Muscle layer of duodenum (tissue), 2 donors: ENCODE data around the gene SORT1.

ENCODE experiments used
- H3K27ac ChIP-seq: one replicate; pipeline ENCODE4 v1.7.0; 2013; ENCODE audit warnings: mild to moderate bottlenecking, low read length
- H3K27me3 ChIP-seq: one replicate; pipeline ENCODE4 v1.7.0; 2013; ENCODE audit warnings: low read depth, mild to moderate bottlenecking, control low read depth, low read length
- H3K36me3 ChIP-seq, 2 donors: one replicate each; pipeline ENCODE4 v1.7.0; 2013; ENCODE audit warnings: low read length in 2 of 2, control low read depth in 1 of 2, mild to moderate bottlenecking in 1 of 2; ENCODE audit not compliant: insufficient read depth in 2 of 2, control insufficient read depth in 1 of 2
- H3K4me1 ChIP-seq, 2 donors: one replicate each; pipeline ENCODE4 v1.7.0; 2013; ENCODE audit warnings: low read length in 2 of 2, mild to moderate bottlenecking in 2 of 2, control low read depth in 1 of 2, moderate library complexity in 1 of 2; ENCODE audit not compliant: insufficient read depth in 2 of 2, control insufficient read depth in 1 of 2
- H3K4me3 ChIP-seq, 2 donors: one replicate each; pipeline ENCODE4 v1.7.0; 2013; ENCODE audit warnings: low read length in 2 of 2, low read depth in 1 of 2, mild to moderate bottlenecking in 1 of 2
- H3K9me3 ChIP-seq, 2 donors: one replicate each; pipeline ENCODE4 v1.7.0; 2013; ENCODE audit warnings: low read length in 2 of 2, control low read depth in 1 of 2, mild to moderate bottlenecking in 1 of 2; ENCODE audit not compliant: control insufficient read depth in 1 of 2
- donor health status: healthy.

SORT1 gene

GRCh38 chr1:109425391-109426280 is 27.9 kb upstream of the SORT1 start:
- Histone ChIP-seq H3K4me1 (peaks cover 0 to 20% of the 10 kb centered on the region in 2 donors), H3K36me3 (peaks cover 5 to 8% of the 10 kb centered on the region in 2 donors), H3K27ac (peak overlapping the region; percentile 94), H3K9me3 (no peaks in the 10 kb centered on the region), H3K4me3 (peak overlapping the region; percentile 76 to 78), H3K27me3 (no peaks in the 10 kb centered on the region)

- Histone ChIP-seq H3K27ac (no peak overlapping the region), H3K27me3 (no peaks in the 10 kb centered on the region), H3K36me3 (peaks cover 15% of the 10 kb centered on the region in 2 donors), H3K4me1 (peaks cover 0 to 20% of the 10 kb centered on the region in 2 donors), H3K9me3 (no peaks in the 10 kb centered on the region), H3K4me3 (no peak overlapping the region)
These were observed 25.8 kb upstream of the SORT1 start for GRCh38 chr1:109423498-109423897.

- Histone ChIP-seq H3K27ac (no peak overlapping the region), H3K4me1 (no peaks in the 10 kb centered on the region), H3K9me3 (no peaks in the 10 kb centered on the region), H3K4me3 (no peak overlapping the region), H3K36me3 (peaks cover 75 to 90% of the 10 kb centered on the region in 2 donors), H3K27me3 (no peaks in the 10 kb centered on the region)
These were observed 14.8 kb upstream of the SORT1 start for GRCh38 chr1:109412551-109412950.

- Histone ChIP-seq H3K9me3 (no peaks in the 10 kb centered on the region), H3K4me3 (no peak overlapping the region), H3K27ac (no peak overlapping the region), H3K4me1 (no peaks in the 10 kb centered on the region), H3K36me3 (peaks cover 40 to 46% of the 10 kb centered on the region in 2 donors), H3K27me3 (no peaks in the 10 kb centered on the region)
These were observed 7.1 kb upstream of the SORT1 start for GRCh38 chr1:109404838-109405237.

- Histone ChIP-seq H3K27ac (no peak overlapping the region), H3K4me1 (peaks cover 0 to 11% of the 10 kb centered on the region in 2 donors), H3K9me3 (no peaks in the 10 kb centered on the region), H3K36me3 (peaks cover 20 to 27% of the 10 kb centered on the region in 2 donors), H3K4me3 (no peak overlapping the region), H3K27me3 (no peaks in the 10 kb centered on the region)
These were observed 4.3 kb upstream of the SORT1 start for GRCh38 chr1:109402025-109402424.

- Histone ChIP-seq H3K9me3 (no peaks in the 10 kb centered on the region), H3K4me1 (peaks cover 8 to 26% of the 10 kb centered on the region in 2 donors), H3K27ac (no peak overlapping the region), H3K36me3 (peaks cover 6 to 19% of the 10 kb centered on the region in 2 donors), H3K27me3 (no peaks in the 10 kb centered on the region), H3K4me3 (no peak overlapping the region)
These were observed 2.4 kb upstream of the SORT1 start for GRCh38 chr1:109400035-109400655.

GRCh38 chr1:109399326-109399957 is 1.7 kb upstream of the SORT1 start:
- no peak overlapping the region for H3K27ac ChIP-seq
- H3K36me3 ChIP-seq, result peaks cover 6 to 19% of the 10 kb centered on the region in 2 donors
- H3K4me3 ChIP-seq, result no peak overlapping the region
- no peaks in the 10 kb centered on the region for H3K27me3 ChIP-seq
- H3K4me1 ChIP-seq, result peaks cover 8 to 27% of the 10 kb centered on the region in 2 donors
- H3K9me3 ChIP-seq, result no peaks in the 10 kb centered on the region

GRCh38 chr1:109398343-109399225 is 866 bp upstream of the SORT1 start:
- H3K4me3 ChIP-seq, result peak overlapping the region; percentile 65 to 72
- H3K36me3 ChIP-seq, result peaks cover 6 to 19% of the 10 kb centered on the region in 2 donors
- no peaks in the 10 kb centered on the region for H3K9me3 ChIP-seq
- peak overlapping the region; percentile 56 for H3K27ac ChIP-seq
- peaks cover 8 to 32% of the 10 kb centered on the region in 2 donors for H3K4me1 ChIP-seq
- H3K27me3 ChIP-seq, result no peaks in the 10 kb centered on the region

GRCh38 chr1:109396871-109397580 is 692 bp downstream of the SORT1 start:
- H3K9me3 ChIP-seq, result no peaks in the 10 kb centered on the region
- no peaks in the 10 kb centered on the region for H3K27me3 ChIP-seq
- H3K36me3 ChIP-seq, result peaks cover 3 to 11% of the 10 kb centered on the region in 2 donors
- H3K27ac ChIP-seq, result peak overlapping the region; percentile 87
- peak overlapping the region; percentile 59 to 65 for H3K4me3 ChIP-seq
- peaks cover 24 to 44% of the 10 kb centered on the region in 2 donors for H3K4me1 ChIP-seq

- H3K9me3 ChIP-seq, result no peaks in the 10 kb centered on the region
These were observed 1.2 kb downstream of the SORT1 start for GRCh38 chr1:109396513-109396839.

More at GRCh38 chr1:109396513-109396839, 1.2 kb downstream of the SORT1 start:
- Histone ChIP-seq H3K36me3 (peaks cover 0 to 7% of the 10 kb centered on the region in 2 donors), H3K4me3 (peak overlapping the region; percentile 59 to 65), H3K4me1 (peaks cover 29 to 49% of the 10 kb centered on the region in 2 donors), H3K27ac (peak overlapping the region; percentile 87), H3K27me3 (no peaks in the 10 kb centered on the region)
